NCI-H1048 (cell line): Measurements from ENCODE around the gene DNAH17.

ENCODE experiments used
- DNase-seq: peaks from one replicate; lab custom pipeline; 2025; lab: John Stamatoyannopoulos, UW

Gene DNAH17

DNA sequence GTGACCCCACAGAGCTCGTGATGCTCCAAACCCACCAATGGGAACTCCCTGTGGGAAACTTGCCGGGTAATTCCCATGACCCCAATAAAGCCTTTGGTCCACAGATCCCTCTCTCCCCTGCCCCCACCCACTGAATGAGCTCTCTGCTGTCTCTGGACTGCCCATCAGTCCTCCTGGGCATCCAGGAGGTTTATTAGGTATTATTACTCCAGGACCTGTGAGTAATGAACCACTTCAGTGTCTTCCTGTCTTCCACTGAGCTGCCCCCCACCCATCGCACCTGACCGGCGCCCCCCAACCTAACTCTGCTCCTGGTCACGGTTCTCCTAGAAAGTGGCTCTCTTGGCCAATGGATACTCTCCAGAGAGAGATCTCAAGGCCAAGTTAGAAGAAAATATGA is 28.7 kb upstream of the DNAH17 start:
- DNase-seq, result no peak

DNA sequence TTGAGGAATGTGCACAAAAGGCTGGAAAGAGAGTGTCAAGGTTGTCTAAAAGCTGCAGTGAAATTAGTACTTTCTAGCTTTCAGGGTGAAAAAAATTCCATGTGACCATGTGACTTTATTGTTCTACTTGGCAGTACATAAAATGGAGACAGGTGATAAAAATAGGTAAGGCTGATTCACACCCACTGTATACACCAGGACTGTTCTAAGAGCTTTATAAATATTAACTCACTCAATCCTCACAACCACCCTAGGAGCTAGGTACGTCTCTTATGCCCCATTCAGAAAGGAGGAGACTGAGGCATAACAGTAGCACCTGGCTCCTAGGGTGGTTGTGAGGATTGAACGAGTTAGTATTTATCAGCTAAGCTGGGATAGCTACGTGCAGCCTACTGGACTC is 28.2 kb upstream of the DNAH17 start:
- no peak for DNase-seq

DNA sequence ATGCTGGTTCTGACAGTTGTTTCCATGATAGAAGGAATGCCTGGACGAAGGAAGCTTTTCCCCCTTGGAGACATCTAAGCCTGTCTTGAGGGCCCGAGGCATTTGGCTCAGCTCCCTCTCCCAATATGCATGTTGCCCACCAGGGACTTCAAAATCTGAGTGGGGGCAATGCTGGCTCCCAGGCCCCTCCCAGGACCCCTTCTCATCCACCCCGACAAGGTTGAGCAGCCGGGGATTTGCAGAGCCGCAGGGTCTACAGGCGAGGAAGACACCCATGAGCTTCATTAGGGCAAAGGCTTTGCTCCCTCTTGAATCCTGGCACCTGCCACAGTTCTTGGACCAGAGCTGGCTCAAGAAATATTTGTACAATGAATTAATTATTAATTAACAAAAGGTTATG is 25.1 kb upstream of the DNAH17 start:
- no peak for DNase-seq

- DNase-seq, result no peak
Measured at GRCh38 chr17:78601577-78602190, 24.5 kb upstream of the DNAH17 start.

DNA sequence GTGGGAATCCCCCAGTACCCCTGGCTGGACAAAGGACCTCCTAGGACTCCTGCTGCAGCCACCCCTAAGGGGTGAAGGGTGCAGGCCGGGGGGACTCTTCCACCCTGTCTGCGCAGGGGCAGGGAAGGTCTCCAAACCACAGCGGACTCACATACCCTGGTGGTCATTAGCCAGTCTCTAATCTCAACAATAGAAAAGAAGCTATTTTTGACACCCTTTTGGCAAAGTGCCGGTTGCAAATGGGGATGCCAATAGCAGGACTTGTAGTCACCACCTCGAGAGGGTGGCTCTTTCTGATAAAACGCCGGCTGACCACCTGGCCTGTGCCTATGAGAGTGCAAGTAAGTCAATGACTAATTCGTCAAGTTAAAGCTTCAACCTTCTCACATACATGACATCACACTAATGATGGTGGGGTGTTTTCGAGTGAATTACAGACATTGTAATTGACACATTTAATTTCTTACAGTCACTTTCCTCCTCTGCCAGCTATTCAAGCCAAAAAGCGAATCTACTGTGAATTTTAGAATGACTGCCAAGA is 23.1 kb upstream of the DNAH17 start:
- no peak for DNase-seq

GRCh38 chr17:78599419-78599818 is 22.2 kb upstream of the DNAH17 start:
- no peak for DNase-seq

- no peak for DNase-seq
Measured at GRCh38 chr17:78598013-78598471, 20.8 kb upstream of the DNAH17 start.

- no peak for DNase-seq
Measured at GRCh38 chr17:78596871-78597764, 19.9 kb upstream of the DNAH17 start.

GRCh38 chr17:78595135-78595810 is 18.1 kb upstream of the DNAH17 start:
- no peak for DNase-seq

DNA sequence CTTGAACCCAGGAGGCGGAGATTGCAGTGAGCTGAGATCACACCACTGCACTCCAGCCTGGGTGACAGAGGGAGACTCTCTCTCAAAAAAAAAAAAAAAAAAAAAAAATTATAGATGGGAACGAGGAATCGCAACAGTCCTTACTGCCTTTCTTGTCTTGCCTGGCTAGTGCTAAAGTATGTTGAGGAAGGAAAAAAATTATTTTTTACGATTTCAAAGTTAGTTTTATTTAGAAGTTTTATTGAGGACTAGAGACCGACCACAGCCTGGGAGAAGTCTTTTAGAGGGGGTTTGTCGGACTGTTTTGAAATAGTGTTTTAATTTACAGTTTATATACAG is 15.8 kb upstream of the DNAH17 start:
- no peak for DNase-seq

DNA sequence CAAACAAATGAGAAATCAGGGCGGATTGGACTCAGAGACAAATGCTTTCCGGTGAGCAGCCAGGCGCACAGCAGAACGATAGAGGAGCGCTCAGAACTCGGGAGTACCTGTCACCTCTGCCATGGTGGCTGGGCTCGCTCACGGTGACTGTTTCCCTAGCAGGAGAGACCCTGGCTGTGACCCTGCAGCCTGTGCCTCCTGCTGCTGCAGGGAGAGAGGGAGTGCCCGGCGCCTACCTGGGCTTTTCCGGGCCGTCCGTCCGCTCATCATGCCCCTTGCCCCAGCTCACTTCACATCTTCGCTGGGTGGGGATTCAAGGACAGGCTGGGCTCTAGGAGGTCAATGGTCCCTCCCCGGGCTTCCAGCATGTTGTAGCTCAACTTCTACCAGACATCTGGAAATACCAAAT is 14.1 kb upstream of the DNAH17 start:
- DNase-seq, result no peak

DNA sequence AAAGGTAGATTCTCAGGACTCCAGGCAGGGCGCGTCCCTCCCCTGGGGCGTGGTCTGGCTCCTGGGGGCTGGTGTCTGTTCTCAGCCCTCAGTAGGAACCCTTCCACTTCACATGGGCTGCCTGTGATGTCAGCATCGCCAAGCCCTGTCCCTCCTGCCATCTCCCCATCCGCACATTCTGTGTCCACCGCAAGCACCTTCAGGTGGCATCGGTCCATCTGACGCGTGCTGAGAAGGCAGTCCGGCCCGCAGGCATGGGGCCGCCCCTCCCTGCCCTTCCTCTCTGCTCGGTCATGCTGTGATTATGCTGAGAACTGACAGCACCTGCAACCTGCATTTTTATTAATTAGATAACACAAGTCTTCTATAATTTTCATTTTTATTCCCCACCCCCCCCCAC is 12.7 kb upstream of the DNAH17 start:
- DNase-seq, result no peak

- no peak for DNase-seq
Measured at GRCh38 chr17:78589031-78589675, 12.0 kb upstream of the DNAH17 start.

DNA sequence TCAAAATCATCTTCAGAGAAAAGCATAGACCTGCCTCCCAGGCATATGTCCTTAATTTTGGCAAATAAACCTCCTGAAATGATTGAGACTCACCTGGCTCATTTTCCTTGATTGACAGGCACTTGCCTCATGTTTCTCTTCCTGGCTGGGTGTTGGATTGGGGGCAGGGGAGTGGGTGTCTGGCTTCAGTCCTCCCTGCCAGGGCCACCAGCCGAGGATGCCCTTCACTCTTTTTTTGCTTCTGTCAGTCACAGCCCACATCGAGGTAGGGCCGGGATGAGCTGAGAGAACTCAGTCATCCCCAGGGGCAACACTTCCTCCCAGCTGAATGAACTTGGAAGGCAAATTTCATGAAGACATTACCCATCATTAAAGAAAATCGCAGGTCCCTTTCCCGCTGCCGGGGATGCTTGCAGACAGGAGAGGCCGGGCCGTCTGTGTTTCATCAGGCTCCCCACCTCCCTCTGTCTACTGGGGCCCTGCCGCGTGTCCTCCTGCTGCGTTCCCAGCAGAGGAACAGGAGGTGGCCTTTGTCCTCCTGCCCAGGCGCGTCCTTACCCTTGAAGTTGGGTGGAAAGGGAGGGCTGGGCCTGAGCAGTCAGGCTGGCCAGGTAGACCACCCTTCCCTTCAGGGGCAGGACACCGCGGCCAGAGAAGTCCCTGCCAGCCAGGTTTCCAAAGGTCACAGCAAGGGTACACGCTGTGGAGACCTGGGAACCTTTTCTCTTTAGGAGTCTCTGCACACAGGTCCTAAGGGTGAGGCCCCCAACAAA is 11.2 kb upstream of the DNAH17 start:
- no peak for DNase-seq

GRCh38 chr17:78585006-78585630 is 7.9 kb upstream of the DNAH17 start:
- DNase-seq, result no peak

DNA sequence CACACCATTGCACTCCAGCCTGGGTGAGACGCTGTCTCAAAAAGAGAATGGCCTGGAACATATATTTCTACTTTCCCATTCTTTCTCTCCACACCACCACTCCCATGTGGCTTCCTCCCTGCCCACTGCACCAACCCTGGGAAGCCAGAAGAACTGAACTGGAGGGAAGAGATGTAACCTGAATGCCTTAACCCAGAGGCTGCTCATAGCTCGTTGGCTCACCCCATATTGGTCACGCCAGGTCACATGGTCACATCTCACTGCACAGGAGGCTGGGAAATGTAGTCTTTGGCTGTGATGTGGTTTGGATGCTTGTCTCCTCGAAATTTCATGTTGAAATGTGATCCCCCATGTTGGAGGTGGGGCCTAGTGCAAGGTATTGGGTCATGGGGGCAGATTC is 5.9 kb upstream of the DNAH17 start:
- no peak for DNase-seq

GRCh38 chr17:78581304-78581703 is 4.1 kb upstream of the DNAH17 start:
- DNase-seq, result no peak

DNA sequence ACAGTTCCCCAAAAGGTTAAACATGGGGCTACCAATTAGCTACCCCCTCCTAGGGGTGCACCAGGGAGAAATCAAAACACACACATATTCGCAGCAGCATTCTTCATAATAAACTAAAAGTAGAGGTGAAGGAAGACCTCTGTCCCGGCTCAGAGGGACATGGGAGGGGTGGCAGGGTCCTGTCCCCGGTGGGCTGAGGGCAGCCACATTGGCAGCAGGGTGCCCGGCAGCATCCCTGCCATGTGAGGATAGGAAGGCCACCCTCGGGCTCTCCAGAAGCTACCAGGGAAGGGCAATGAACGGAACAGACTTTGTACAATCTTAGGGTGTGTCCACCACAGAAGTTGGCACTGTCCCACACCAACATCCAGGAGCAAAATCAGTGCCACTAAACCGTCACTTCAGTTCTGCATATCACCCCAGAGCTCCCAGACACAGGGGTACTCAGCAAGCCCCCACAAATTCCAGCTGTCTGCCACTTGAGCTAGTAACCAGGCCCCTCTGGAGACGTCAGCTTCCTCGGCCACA is 3.1 kb upstream of the DNAH17 start:
- no peak for DNase-seq

GRCh38 chr17:78576389-78577112 is 645 bp downstream of the DNAH17 start:
- DNase-seq, result no peak

DNA sequence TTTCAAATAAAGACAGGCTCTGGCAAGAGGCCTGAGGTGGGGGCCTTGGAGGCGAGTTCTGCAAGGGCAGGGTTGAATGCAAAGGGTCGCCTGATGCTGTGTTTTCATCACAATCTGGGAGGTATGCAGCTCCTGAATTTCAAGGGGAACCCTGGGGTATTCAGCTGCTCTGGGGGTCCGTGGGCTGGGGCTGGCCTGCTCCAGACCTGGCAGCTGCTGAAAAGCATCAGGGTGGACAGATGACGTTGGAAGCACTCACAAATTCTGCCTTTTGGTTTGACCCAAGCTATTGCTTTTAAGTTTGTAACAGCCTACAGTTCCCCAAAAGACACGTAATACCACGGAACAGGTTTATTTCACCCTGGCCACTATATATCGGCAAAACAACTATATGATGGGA is 1.3 kb downstream of the DNAH17 start:
- DNase-seq, result no peak
